ENCODE data around the gene GPR55.

- TF ChIP-seq CTCF (optimal IDR thresholded peaks at IDR 0.05 in 1 of 3, IDR thresholded peaks at IDR 0.05 in 1 of 3, conservative IDR thresholded peaks at IDR 0.05 in 1 of 3; ENCODE audit: extremely low read depth in 1 of 3, insufficient read depth in 2 of 3, low read length in 3 of 3) (no peak), EZH2 (IDR thresholded peaks at IDR 0.05; ENCODE audit: low read length) (no peak)
Observed at GRCh38 chr2:230877759-230878598, 47.1 kb downstream of the GPR55 start.
